ENCODE results near the gene POMT1.

DNA sequence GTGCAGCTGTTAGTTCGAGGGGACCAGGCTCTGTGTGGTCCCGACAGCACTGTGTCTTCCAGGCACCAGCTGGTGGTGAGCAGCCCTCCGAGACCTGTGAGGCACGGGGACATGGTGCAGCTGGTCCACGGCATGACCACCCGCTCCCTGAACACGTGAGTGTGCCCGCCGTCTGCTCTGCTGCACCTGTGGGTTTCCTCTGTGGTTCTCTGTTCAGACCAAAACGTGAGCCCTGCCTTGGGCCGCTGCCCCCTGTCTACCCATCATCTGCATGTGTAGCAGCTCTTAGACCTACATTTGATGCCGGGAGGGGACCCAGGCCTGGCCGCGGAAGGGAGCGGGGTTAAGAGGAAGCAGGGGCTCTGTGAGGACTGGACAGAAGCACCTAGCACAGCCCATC lies 10.5 kb downstream of the POMT1 start:
- TF ChIP-seq, protein P1, sequence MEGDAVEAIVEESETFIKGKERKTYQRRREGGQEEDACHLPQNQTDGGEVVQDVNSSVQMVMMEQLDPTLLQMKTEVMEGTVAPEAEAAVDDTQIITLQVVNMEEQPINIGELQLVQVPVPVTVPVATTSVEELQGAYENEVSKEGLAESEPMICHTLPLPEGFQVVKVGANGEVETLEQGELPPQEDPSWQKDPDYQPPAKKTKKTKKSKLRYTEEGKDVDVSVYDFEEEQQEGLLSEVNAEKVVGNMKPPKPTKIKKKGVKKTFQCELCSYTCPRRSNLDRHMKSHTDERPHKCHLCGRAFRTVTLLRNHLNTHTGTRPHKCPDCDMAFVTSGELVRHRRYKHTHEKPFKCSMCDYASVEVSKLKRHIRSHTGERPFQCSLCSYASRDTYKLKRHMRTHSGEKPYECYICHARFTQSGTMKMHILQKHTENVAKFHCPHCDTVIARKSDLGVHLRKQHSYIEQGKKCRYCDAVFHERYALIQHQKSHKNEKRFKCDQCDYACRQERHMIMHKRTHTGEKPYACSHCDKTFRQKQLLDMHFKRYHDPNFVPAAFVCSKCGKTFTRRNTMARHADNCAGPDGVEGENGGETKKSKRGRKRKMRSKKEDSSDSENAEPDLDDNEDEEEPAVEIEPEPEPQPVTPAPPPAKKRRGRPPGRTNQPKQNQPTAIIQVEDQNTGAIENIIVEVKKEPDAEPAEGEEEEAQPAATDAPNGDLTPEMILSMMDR (IDR thresholded peaks at IDR 0.05; ENCODE audit: low read length) = no peak
- no peak for TF ChIP-seq EZH2 (IDR thresholded peaks at IDR 0.05; ENCODE audit: borderline replicate concordance, low read length)

Measured in OCI-LY1 (cell line).